ENCODE results near the gene ANO10. TPM values are rescaled to one million over a fixed set of nuclear protein-coding genes. Genes with fewer than 3 reads are reported as not detected.

ANO10 gene
- total RNA-seq, 1 donor from 2014 or later: 45.4 TPM

DNA sequence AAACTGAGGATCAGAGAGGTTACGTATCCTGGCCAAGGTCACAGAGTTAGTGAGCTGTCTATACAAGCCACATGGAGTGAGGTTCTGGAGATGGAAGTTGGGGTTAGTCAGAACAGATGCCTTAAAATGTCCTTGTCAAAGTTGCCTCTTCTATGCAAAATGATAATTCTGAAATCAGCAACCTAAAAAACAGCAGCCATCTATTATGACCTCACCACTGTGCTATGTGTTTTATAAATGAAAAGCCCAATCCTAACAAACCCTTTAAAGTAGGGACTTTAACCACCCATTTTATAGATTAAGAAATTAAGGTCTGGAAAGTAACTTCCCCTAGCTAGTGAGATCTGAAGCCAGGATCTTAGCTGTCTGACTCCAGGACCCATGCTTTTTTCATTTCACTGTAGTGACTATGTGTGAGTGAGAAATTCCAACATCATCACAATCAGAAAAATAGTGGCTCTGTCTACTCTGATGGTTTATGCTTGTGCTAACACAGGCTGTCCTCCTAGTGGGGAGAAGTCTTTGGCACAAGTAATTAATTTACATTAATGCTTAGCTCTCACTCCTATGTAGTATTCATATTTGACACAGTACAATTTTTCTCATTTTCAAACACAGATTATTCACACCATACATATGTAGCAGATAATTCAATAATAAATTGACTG, 143.6 kb downstream of the ANO10 start:
- Histone ChIP-seq H3K27ac (ENCODE audit: low read depth, low read length) (no peak overlapping the region), H3K4me1 (ENCODE audit: insufficient read depth, low read length) (no peaks in the 10 kb centered on the region), H3K79me2 (ENCODE audit: insufficient read depth, low read length) (no peaks in the 10 kb centered on the region), H3K9ac (ENCODE audit: low read length) (no peak overlapping the region), H3K27me3 (ENCODE audit: insufficient read depth, low read length) (no peaks in the 10 kb centered on the region), H3K36me3 (ENCODE audit: insufficient read depth, low read length) (no peaks in the 10 kb centered on the region), H3K9me3 (ENCODE audit: insufficient read depth, low read depth, low read length) (no peaks in the 10 kb centered on the region), H3K4me2 (ENCODE audit: low read length) (no peak overlapping the region), H3K4me3 (ENCODE audit: insufficient read depth, low read depth, low read length) (no peak overlapping the region), H4K20me1 (ENCODE audit: insufficient read depth, low read length) (no peaks in the 10 kb centered on the region), H2AFZ (ENCODE audit: low read depth, low read length) (no peak overlapping the region)
- DNase-seq (ENCODE audit: low read depth) (no peak), FAIRE-seq (no peak)
- no peak overlapping the region for H3K27ac Mint-ChIP-seq (ENCODE audit: unreplicated experiment)
- peaks cover 2% of the 10 kb centered on the region for H3K4me1 Mint-ChIP-seq (ENCODE audit: low read depth, unreplicated experiment)
- H3K4me3 Mint-ChIP-seq (ENCODE audit: unreplicated experiment): no peak overlapping the region
- H3K27me3 Mint-ChIP-seq (ENCODE audit: low read depth, unreplicated experiment): no peaks in the 10 kb centered on the region
- no peak for TF ChIP-seq EZH2 (IDR thresholded peaks at IDR 0.05; ENCODE audit: insufficient read depth, low read length)
- TF ChIP-seq, protein P1, sequence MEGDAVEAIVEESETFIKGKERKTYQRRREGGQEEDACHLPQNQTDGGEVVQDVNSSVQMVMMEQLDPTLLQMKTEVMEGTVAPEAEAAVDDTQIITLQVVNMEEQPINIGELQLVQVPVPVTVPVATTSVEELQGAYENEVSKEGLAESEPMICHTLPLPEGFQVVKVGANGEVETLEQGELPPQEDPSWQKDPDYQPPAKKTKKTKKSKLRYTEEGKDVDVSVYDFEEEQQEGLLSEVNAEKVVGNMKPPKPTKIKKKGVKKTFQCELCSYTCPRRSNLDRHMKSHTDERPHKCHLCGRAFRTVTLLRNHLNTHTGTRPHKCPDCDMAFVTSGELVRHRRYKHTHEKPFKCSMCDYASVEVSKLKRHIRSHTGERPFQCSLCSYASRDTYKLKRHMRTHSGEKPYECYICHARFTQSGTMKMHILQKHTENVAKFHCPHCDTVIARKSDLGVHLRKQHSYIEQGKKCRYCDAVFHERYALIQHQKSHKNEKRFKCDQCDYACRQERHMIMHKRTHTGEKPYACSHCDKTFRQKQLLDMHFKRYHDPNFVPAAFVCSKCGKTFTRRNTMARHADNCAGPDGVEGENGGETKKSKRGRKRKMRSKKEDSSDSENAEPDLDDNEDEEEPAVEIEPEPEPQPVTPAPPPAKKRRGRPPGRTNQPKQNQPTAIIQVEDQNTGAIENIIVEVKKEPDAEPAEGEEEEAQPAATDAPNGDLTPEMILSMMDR (IDR thresholded peaks at IDR 0.05; ENCODE audit: insufficient read depth, low read depth, low read length): no peak
- H3K36me3 Mint-ChIP-seq (ENCODE audit: low read depth, unreplicated experiment): no peaks in the 10 kb centered on the region
- H3K9me3 Mint-ChIP-seq (ENCODE audit: unreplicated experiment): no peaks in the 10 kb centered on the region

DNA sequence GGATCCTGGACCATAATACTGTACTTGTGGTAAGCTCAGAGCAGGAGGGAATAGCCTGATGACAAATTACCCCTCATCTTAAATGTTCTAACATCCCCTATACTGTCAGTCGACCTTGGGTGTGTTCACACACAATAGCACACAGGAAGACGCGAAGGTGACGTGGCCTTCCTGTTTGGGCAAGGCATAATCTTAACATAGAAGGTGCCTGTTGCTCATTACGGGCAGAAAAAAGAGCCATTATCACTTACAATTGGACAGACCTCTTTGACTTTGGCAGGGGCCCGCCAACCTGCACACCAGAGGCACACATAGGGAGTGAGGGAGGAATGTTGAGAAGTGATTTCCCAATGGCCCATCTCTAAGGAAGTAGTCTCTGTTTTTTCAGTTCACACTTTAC, 144.2 kb downstream of the ANO10 start:
- H3K4me3 ChIP-seq (ENCODE audit: insufficient read depth, low read depth, low read length): no peak overlapping the region
- H3K27ac Mint-ChIP-seq (ENCODE audit: unreplicated experiment): no peak overlapping the region
- no peak for FAIRE-seq
- no peaks in the 10 kb centered on the region for H3K4me1 ChIP-seq (ENCODE audit: insufficient read depth, low read length)
- no peaks in the 10 kb centered on the region for H3K36me3 Mint-ChIP-seq (ENCODE audit: low read depth, unreplicated experiment)
- no peak overlapping the region for H2AFZ ChIP-seq (ENCODE audit: low read depth, low read length)
- TF ChIP-seq, protein P1 (IDR thresholded peaks at IDR 0.05; ENCODE audit: insufficient read depth, low read depth, low read length): no peak
- no peak for TF ChIP-seq EZH2 (IDR thresholded peaks at IDR 0.05; ENCODE audit: insufficient read depth, low read length)
- H3K9me3 ChIP-seq (ENCODE audit: insufficient read depth, low read depth, low read length): no peaks in the 10 kb centered on the region
- H4K20me1 ChIP-seq (ENCODE audit: insufficient read depth, low read length): no peaks in the 10 kb centered on the region
- H3K4me2 ChIP-seq (ENCODE audit: low read length): no peak overlapping the region
- no peaks in the 10 kb centered on the region for H3K9me3 Mint-ChIP-seq (ENCODE audit: unreplicated experiment)
- H3K9ac ChIP-seq (ENCODE audit: low read length): no peak overlapping the region
- H3K27me3 Mint-ChIP-seq (ENCODE audit: low read depth, unreplicated experiment): no peaks in the 10 kb centered on the region
- H3K27ac ChIP-seq (ENCODE audit: low read depth, low read length): no peak overlapping the region
- no peaks in the 10 kb centered on the region for H3K79me2 ChIP-seq (ENCODE audit: insufficient read depth, low read length)
- H3K36me3 ChIP-seq (ENCODE audit: insufficient read depth, low read length): no peaks in the 10 kb centered on the region
- no peak overlapping the region for H3K4me3 Mint-ChIP-seq (ENCODE audit: unreplicated experiment)
- H3K27me3 ChIP-seq (ENCODE audit: insufficient read depth, low read length): no peaks in the 10 kb centered on the region
- no peak for DNase-seq (ENCODE audit: low read depth)
- peaks cover 2% of the 10 kb centered on the region for H3K4me1 Mint-ChIP-seq (ENCODE audit: low read depth, unreplicated experiment)

DNA sequence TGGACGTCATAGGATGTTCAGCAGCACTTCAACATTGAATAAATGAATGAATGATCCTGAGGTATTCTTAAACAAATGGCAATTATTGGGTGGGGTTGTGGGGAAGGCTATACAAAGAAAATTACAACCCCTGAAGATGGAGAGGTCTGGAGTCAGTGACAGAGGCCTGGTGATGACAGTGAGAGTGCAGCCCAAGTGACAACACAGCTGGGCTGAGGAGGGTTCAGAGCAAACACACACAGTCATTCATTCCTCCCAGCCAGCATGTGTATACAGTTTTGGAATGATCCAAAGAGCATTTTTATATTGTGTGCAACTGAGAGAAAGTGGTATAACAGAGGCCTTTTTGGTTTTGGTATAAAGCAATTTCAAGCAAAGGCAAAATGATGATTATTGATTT, 148.1 kb downstream of the ANO10 start:
- Mint-ChIP-seq H3K36me3 (ENCODE audit: low read depth, unreplicated experiment) (no peaks in the 10 kb centered on the region), H3K4me3 (ENCODE audit: unreplicated experiment) (no peak overlapping the region), H3K27me3 (ENCODE audit: low read depth, unreplicated experiment) (no peaks in the 10 kb centered on the region), H3K4me1 (ENCODE audit: low read depth, unreplicated experiment) (no peaks in the 10 kb centered on the region), H3K9me3 (ENCODE audit: unreplicated experiment) (no peaks in the 10 kb centered on the region), H3K27ac (ENCODE audit: unreplicated experiment) (no peak overlapping the region)
- Histone ChIP-seq H3K9ac (ENCODE audit: low read length) (no peak overlapping the region), H3K4me2 (ENCODE audit: low read length) (no peak overlapping the region), H2AFZ (ENCODE audit: low read depth, low read length) (no peak overlapping the region), H3K4me3 (ENCODE audit: insufficient read depth, low read depth, low read length) (no peak overlapping the region), H3K27me3 (ENCODE audit: insufficient read depth, low read length) (no peaks in the 10 kb centered on the region), H3K36me3 (ENCODE audit: insufficient read depth, low read length) (no peaks in the 10 kb centered on the region), H3K9me3 (ENCODE audit: insufficient read depth, low read depth, low read length) (no peaks in the 10 kb centered on the region), H3K27ac (ENCODE audit: low read depth, low read length) (no peak overlapping the region), H4K20me1 (ENCODE audit: insufficient read depth, low read length) (no peaks in the 10 kb centered on the region), H3K4me1 (ENCODE audit: insufficient read depth, low read length) (no peaks in the 10 kb centered on the region), H3K79me2 (ENCODE audit: insufficient read depth, low read length) (no peaks in the 10 kb centered on the region)
- TF ChIP-seq, protein P1 (IDR thresholded peaks at IDR 0.05; ENCODE audit: insufficient read depth, low read depth, low read length): no peak
- TF ChIP-seq EZH2 (IDR thresholded peaks at IDR 0.05; ENCODE audit: insufficient read depth, low read length): no peak
- FAIRE-seq: no peak
- no peak for DNase-seq (ENCODE audit: low read depth)
